ENCODE data around the gene C1QA.

The C1QA gene

GRCh38 chr1:22613572-22613918, 22.9 kb upstream of the C1QA start:
- no peak for DNase-seq

DNA sequence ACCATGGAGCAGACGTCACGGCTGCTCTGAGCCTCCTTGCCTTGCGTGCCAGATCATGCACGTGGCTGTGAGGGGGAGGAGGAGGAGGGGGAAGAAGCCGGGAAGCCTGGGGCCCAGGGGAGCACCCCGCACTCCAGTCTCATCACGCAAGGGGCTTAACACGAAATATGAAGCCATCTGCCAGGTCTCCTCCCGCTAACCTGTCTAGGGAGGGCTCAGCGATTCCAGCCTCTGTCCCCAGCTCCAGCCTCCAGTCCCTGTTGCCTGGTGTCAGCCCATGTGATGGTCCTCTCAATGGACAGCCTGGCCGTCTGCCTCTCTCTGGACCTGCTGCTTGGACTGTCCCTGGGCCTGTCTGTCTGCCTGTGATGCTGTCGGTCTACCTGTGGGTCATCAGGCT, 22.5 kb upstream of the C1QA start:
- no peak for DNase-seq

DNA sequence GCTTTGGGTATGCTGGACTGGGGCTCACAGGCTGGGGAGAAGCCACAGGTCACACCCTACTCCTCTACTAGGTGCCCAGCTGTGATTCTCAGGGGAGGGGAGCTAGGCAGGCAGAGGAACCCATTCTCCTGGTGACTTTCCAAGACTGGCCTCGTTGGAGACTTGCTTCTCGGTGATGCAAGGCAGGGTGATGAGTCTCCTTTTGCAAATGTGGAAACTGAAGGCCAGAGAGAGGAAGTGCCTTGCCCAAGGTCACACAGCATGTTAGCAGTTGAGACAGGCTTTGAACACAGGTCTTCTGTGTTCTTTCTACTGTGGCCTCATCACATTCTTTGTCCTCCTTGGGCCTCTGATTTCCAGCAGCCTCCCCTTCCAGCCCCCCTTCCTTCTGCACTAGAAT, 20.5 kb upstream of the C1QA start:
- DNase-seq: no peak

GRCh38 chr1:22616571-22616970, 19.9 kb upstream of the C1QA start:
- no peak for DNase-seq

DNA sequence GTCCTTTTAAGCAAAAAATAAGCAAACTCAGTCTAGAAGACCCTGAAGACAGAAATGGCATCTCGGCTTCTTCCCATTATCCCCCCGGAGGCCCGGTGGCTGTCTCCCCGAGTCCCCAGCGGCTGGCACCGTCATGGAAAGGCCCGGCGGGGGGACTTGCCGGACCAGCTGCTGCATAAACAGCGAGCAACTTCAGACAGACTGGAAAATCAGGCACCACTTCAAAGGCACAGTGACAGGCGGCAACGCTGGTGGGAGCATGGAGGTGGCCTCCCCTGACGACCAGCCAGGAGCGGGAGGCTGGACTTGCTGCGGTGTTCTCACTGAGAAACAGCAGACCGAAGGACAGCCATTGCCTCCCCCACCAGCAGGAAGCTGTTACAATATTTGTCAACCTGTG, 18.4 kb upstream of the C1QA start:
- no peak for DNase-seq

- no peak for DNase-seq
Measured at GRCh38 chr1:22619252-22619651, 17.2 kb upstream of the C1QA start.

DNA sequence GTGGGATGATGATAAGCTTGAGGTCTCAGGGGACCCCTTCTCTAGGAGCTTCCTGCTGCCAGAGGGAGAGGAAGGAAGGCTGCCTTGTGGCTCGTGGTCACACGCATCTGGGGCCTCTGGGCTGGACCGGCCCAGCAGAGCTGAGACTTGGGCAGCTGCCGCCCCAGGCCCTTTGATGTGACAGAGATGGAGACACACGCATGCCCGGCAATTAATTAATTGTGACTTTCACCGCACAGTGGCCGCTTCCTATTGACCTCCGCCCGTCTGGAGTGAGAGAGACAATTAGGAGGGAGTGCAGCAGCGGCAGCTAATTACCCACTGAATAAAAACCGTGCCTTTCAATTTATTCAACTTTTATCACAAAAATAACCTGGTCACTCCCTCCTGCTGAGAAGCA, 16.6 kb upstream of the C1QA start:
- DNase-seq: no peak

DNA sequence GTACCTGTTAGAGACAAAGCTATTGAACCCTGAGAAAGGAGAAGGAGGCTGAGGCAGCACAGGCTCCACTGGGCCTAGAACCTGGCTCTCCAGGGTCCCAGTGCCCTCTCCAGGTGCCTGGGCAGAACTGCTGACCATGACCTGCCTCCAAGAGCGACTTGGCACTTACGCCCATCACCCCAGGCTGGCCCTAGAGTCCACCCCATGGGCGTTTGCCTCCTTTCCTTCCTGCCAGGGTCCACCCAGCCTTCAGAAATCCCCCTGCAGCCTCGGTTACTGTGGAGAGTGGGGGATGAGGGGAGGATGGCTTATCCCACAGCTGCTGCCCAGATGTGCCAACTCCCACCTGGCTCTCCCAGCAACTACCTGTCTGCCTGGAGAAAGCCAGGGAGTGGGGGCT, 14.7 kb upstream of the C1QA start:
- DNase-seq: no peak

DNA sequence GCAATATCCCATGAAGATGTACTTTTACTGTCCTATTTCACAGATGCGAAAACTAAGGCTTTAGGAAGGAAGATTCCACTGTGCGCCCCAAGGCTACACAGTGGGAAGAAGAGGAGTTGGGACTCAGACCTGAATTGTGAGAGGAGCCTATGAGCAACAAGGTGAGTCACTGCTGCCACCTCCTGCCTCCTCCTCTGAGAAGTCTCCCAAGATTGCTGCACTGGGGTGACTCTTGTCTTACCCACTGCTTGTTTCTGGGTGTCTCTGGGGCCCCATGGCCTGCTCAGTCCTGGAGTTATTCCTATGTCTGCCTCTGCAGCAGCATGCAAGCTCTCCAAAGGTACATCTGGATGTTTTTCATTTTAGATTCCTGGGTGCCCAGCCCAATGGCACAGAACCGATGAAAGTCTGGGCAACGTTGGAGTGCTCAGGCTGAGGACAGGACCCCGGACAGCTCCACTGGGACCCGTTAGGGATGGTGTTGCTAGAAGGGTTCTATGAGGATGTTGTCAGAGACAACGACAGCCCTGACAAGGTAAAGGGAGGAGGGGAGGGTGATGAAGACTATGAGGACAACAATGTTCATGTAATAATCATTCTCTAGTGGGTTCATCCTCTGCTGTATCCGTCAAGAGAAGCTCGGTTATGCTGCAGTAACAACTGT, 11.0 kb upstream of the C1QA start:
- no peak for DNase-seq

DNA sequence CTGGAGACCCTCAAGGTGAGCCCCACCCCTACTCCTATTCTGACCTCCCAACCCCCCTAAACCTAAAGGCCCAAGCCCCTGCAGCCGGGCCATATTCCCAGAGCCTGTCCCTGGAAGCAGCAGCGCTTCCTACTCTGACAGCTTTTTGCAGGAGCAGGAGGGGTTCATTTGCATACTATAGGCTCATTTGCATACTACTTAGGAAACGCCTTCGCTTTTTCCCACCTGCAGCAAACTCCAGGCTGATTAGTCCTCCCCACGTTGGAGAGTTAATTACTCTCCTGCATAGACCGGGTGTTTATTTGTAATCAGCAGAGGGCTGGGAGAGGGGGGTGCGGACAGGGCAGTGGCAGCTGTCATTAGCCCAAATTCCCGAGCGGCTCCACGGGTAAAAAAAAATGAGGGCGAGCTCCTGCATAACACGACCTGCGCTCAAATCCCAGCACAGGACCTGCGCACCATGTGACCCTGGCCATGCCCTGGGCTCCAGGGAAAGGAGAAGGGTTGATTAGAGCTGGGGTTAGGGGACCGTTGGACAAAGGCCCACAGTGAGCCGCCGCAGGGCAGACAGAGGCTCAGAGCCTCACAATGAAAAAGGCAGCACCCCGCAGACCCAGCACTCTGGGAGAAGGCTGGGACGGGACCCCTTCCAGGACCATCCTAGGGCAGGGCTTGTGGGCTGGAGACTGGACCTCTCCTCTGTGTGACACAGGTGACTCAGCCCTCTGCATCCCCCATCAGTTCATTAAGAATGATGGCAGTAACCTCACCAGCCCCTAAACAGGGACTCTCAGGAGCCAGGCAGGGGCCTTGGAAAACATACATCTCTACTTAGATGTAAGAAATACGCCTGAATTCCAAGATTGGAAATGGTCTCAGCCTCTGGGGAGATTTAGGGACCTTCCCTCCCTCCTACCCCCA, 9.9 kb upstream of the C1QA start:
- no peak for DNase-seq

DNA sequence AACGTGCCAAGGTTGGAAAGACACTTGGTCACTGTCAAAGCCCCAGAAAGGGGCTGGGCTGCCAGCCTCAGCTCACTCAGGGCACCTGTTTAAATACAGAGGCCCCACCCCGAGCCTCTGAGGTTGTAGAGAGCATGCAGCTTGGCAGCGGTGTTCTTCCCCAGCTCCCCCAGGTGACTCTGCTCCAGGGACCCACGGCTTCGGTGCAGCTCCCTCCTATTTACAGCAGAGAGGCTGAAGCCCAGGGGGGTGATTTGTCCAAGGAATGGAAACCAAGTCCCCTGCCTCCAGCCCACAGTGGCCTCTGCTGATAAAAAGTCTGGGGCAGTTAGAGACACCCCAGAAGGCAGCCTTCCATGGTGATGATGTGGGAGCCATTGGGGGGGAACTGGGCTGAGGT, 9.1 kb upstream of the C1QA start:
- DNase-seq: no peak

- no peak for DNase-seq
Measured at GRCh38 chr1:22628698-22629444, 7.6 kb upstream of the C1QA start.

DNA sequence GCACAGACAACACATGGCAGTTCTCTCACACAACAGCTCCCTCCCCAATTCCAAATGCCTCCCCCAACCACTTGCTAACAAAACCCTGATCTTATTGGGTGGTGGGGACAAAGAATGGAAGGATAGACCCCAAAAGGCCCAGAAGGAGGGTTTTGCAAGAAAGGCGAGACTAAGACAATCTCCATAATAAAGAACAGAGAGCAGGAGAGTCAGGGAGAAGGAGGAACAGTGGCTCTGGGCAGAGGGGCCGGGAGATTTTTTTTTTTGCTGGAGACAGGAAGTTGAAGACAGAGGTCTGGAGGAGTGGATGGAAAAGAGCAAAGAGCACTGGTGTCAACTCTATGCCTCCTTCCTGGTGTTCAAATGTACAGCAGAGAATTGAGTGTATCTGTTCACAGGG, 6.5 kb upstream of the C1QA start:
- DNase-seq: no peak

- no peak for DNase-seq
Measured at GRCh38 chr1:22633697-22634463, 2.5 kb upstream of the C1QA start.

- DNase-seq: no peak
Measured at GRCh38 chr1:22635436-22635835, 992 bp upstream of the C1QA start.

DNA sequence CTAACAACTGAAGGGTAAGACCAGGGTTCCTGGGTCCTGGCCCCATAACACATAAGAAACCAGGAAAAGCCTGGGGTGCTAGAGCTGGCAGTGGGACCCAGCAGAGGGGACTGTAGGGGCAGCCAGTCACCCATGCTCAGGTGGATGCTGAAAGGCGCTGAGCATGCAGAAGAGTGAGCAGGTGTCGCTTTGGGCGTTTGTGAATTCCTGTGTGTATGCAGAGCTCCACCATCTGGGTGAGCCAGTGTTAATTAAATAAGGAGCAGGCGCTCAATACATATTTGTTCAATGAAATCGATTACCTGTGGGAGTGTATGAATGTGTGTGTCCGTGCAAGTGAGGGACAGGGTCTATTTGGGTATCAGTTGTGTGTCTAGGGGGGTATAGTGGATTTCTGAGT, 499 bp downstream of the C1QA start:
- DNase-seq: no peak

- DNase-seq: no peak
Measured at GRCh38 chr1:22637907-22638445, 1.5 kb downstream of the C1QA start.

- no peak for DNase-seq
Measured at GRCh38 chr1:22638476-22639234, 2.2 kb downstream of the C1QA start.

- no peak for DNase-seq
Measured at GRCh38 chr1:22639286-22639685, 2.9 kb downstream of the C1QA start.

GRCh38 chr1:22641247-22641646, 4.8 kb downstream of the C1QA start:
- no peak for DNase-seq

GRCh38 chr1:22641906-22642636, 5.6 kb downstream of the C1QA start:
- peak; percentile 54 to 57 for DNase-seq

Data from CD4-positive, alpha-beta T cell treated with Interleukin-1 beta for 1 hour (primary cell).